ENCODE data around the gene HEATR9.

The HEATR9 gene

DNA sequence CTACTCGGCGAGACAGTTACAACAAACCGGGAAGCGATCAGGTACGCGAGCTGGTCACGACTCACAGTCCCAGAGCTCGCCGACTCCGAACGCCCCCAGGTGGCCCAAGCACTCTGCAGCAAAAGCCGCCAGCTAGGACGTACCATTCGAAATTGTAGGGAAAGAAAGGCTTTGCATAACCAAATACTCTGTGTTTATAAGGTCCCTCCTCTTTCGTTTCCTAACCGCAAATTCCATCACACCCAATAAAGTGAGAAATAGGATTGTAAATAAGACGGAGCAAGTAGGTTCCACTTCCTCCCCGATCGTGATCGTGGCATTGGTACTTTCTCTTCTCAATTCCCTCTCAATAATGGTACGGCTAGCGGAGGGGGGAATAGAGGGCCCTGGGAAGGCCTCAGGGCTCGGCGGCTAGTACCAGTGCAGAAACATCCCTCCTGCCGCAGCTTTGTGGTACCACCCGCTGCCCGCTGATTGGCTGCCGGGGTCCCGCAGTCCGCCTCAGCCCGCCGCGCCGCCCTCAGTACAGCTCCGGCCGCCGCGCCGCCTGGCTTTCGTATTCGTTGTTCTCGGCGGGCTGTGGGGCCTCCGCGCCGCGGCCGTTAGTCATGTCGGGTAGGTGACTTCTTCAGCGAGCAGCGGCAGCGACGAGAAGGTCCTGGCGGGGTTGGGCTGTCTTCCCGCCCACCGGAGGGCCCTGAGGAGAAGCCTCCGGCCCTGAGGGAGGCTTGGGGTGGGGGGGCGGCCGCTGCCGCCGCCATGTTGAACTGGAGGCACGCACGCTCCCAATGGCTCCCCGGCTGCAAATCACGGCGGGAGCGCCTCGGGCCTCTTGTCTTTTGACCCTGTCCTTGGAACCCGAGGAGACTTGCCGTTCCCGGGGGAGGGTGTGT lies 59.5 kb downstream of the HEATR9 start, which contains the start of gene TAF15:
TSS of gene TAF15 (plus strand) at position 523 of the 893 bp plus-strand sequence. CDS start at position 609, 86 bp downstream.
- DNase-seq: peak; percentile 98
- Histone ChIP-seq H3K27ac (peak within 1 kb of the TSS; percentile 99), H3K9me3 (ENCODE audit: severe bottlenecking) (no peaks in the 10 kb centered on the region), H3K36me3 (peaks cover 26% of the 10 kb centered on the region), H3K27me3 (ENCODE audit: insufficient read depth, low read depth, severe bottlenecking) (no peaks in the 10 kb centered on the region), H3K4me3 (ENCODE audit: low read depth, low read length) (peak within 1 kb of the TSS; percentile 92)
- TF ChIP-seq, protein P1, sequence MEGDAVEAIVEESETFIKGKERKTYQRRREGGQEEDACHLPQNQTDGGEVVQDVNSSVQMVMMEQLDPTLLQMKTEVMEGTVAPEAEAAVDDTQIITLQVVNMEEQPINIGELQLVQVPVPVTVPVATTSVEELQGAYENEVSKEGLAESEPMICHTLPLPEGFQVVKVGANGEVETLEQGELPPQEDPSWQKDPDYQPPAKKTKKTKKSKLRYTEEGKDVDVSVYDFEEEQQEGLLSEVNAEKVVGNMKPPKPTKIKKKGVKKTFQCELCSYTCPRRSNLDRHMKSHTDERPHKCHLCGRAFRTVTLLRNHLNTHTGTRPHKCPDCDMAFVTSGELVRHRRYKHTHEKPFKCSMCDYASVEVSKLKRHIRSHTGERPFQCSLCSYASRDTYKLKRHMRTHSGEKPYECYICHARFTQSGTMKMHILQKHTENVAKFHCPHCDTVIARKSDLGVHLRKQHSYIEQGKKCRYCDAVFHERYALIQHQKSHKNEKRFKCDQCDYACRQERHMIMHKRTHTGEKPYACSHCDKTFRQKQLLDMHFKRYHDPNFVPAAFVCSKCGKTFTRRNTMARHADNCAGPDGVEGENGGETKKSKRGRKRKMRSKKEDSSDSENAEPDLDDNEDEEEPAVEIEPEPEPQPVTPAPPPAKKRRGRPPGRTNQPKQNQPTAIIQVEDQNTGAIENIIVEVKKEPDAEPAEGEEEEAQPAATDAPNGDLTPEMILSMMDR (IDR thresholded peaks at IDR 0.05; ENCODE audit: low read depth, low read length): peak; percentile 82

DNA sequence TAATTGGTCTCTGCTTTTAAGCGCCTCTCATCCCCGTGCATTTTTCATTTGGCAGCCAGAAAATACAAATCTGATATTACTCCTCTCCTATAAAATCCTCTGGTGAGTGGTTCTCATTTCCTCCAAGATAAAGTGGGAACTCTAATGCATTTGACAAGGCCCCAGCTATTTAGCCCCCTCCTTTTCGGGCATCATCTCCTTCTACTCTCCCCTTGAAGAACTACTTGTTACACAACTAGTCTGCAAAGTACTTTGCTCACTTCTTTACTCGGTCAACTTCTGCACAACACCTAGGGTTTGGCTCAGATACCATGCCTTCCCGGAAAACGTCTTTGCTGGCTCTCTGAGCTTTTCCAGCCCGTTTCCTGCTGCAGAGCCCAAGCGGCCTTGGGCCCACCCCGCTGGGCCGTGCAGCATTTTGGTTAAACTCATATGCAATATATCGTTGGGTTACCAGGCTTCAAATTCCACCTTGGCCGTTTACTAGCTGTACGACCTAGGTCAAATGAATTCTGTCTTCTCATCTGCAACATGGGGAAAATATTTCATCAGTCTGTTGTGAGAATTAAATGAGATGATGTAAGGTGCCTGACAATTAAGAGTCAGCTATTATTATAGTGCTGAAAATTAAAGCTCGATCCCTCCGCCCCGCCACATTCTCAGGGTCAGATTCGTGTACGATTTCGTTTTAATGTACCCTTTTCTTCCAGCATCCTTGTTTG lies 60.3 kb downstream of the HEATR9 start:
- peaks cover 25% of the 10 kb centered on the region for H3K36me3 ChIP-seq
- TF ChIP-seq, protein P1 (IDR thresholded peaks at IDR 0.05; ENCODE audit: low read depth, low read length): no peak
- H3K27me3 ChIP-seq (ENCODE audit: insufficient read depth, low read depth, severe bottlenecking): no peaks in the 10 kb centered on the region
- no peaks in the 10 kb centered on the region for H3K9me3 ChIP-seq (ENCODE audit: severe bottlenecking)
- H3K27ac ChIP-seq: peak overlapping the region; percentile 99
- DNase-seq: no peak
- H3K4me3 ChIP-seq (ENCODE audit: low read depth, low read length): peak overlapping the region; percentile 92

GRCh38 chr17:35807371-35808144 lies 61.1 kb downstream of the HEATR9 start:
- Histone ChIP-seq H3K9me3 (ENCODE audit: severe bottlenecking) (no peaks in the 10 kb centered on the region), H3K27me3 (ENCODE audit: insufficient read depth, low read depth, severe bottlenecking) (no peaks in the 10 kb centered on the region), H3K36me3 (peaks cover 22% of the 10 kb centered on the region), H3K27ac (no peak overlapping the region), H3K4me3 (ENCODE audit: low read depth, low read length) (no peak overlapping the region)
- TF ChIP-seq, protein P1 (IDR thresholded peaks at IDR 0.05; ENCODE audit: low read depth, low read length): no peak
- no peak for DNase-seq

Data from WERI-Rb-1 (cell line).